Measurements from ENCODE around the gene LAPTM4A.
A peak's percentile ranks its signal among the peaks of the same experiment; 100 is the strongest.

LAPTM4A gene

GRCh38 chr2:20094955-20095354 is 43.5 kb upstream of the LAPTM4A start:
- Histone ChIP-seq H3K9me3 (ENCODE audit: severe bottlenecking) (no peaks in the 10 kb centered on the region), H3K4me3 (ENCODE audit: low read depth, low read length) (no peak overlapping the region), H3K27me3 (ENCODE audit: insufficient read depth, low read depth, severe bottlenecking) (no peaks in the 10 kb centered on the region), H3K27ac (no peak overlapping the region), H3K36me3 (no peaks in the 10 kb centered on the region)
- DNase-seq = no peak
- TF ChIP-seq CTCF (IDR thresholded peaks at IDR 0.05; ENCODE audit: low read depth, low read length) = no peak

GRCh38 chr2:20094142-20094755 is 42.8 kb upstream of the LAPTM4A start:
- H3K9me3 ChIP-seq (ENCODE audit: severe bottlenecking) = no peaks in the 10 kb centered on the region
- no peak overlapping the region for H3K4me3 ChIP-seq (ENCODE audit: low read depth, low read length)
- H3K27ac ChIP-seq = no peak overlapping the region
- no peaks in the 10 kb centered on the region for H3K36me3 ChIP-seq
- no peak for DNase-seq
- H3K27me3 ChIP-seq (ENCODE audit: insufficient read depth, low read depth, severe bottlenecking) = no peaks in the 10 kb centered on the region
- no peak for TF ChIP-seq CTCF (IDR thresholded peaks at IDR 0.05; ENCODE audit: low read depth, low read length)

- DNase-seq = peak; percentile 90
- Histone ChIP-seq H3K4me3 (ENCODE audit: low read depth, low read length) (no peak overlapping the region), H3K36me3 (no peaks in the 10 kb centered on the region), H3K27ac (peak overlapping the region; percentile 10; the same call in 1 of the 2 replicates), H3K27me3 (ENCODE audit: insufficient read depth, low read depth, severe bottlenecking) (no peaks in the 10 kb centered on the region), H3K9me3 (ENCODE audit: severe bottlenecking) (no peaks in the 10 kb centered on the region)
- TF ChIP-seq CTCF (IDR thresholded peaks at IDR 0.05; ENCODE audit: low read depth, low read length) = peak; percentile 80
Measured at GRCh38 chr2:20093263-20094141, 42.1 kb upstream of the LAPTM4A start.

- Histone ChIP-seq H3K36me3 (no peaks in the 10 kb centered on the region), H3K4me3 (ENCODE audit: low read depth, low read length) (no peak overlapping the region), H3K27ac (no peak overlapping the region), H3K27me3 (ENCODE audit: insufficient read depth, low read depth, severe bottlenecking) (no peaks in the 10 kb centered on the region), H3K9me3 (ENCODE audit: severe bottlenecking) (no peaks in the 10 kb centered on the region)
- no peak for TF ChIP-seq CTCF (IDR thresholded peaks at IDR 0.05; ENCODE audit: low read depth, low read length)
- no peak for DNase-seq
Measured at GRCh38 chr2:20092901-20093235, 41.4 kb upstream of the LAPTM4A start.

GRCh38 chr2:20092226-20092900 is 40.9 kb upstream of the LAPTM4A start:
- H3K27me3 ChIP-seq (ENCODE audit: insufficient read depth, low read depth, severe bottlenecking) = no peaks in the 10 kb centered on the region
- no peaks in the 10 kb centered on the region for H3K9me3 ChIP-seq (ENCODE audit: severe bottlenecking)
- H3K4me3 ChIP-seq (ENCODE audit: low read depth, low read length) = no peak overlapping the region
- no peak for TF ChIP-seq CTCF (IDR thresholded peaks at IDR 0.05; ENCODE audit: low read depth, low read length)
- DNase-seq = no peak
- H3K36me3 ChIP-seq = no peaks in the 10 kb centered on the region
- no peak overlapping the region for H3K27ac ChIP-seq
